Ureter (tissue), 1 donor: Measurements from ENCODE around the gene PRDX6. TPM values are rescaled to one million over a fixed set of nuclear protein-coding genes. Genes with fewer than 3 reads are reported as not detected.
"Not testable (repeated sequence)": the region's sequence is repeated elsewhere in the genome, so short reads cannot be mapped to it uniquely, and the experiment has no call there.

Experiments
- DNase-seq: peaks from one replicate; pipeline ENCODE4 v3.0.0-alpha.2; 2020; ENCODE audit warnings: low spot score
- total RNA-seq: library from RNA; stranded (reverse); gene quantifications from one replicate; pipeline ENCODE4 v1.2.4, GENCODE V29; 2023
- donor health status: DM: yes; HTN: yes; CAD: no.

Gene PRDX6
- total RNA-seq, 1 donor from 2014 or later: 167 TPM

DNA sequence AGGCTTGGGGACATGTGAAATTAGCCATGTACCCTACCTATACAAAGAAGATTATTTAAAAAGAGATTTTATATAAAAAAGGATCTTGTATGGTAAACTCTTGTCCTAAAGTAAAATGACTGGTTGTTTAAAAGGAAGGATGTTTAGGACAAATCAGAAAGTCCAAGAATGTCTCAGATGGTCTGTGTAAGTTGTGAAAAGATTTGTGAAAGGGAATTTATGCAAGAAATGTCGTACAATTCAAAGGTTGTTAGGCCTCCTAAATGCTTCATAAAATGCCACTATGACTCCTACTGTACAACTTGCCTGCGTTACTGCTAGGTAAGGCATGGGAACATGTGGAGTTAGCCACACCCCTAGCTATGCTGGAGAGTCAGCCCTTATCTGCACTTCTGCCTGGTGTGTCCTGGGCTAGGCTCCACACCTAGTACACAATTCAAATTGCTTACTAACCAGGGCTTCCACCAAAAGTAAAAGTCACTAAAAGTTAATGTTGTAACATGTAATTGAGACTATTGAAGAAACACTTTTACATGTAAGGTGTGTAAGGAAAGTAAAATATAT, 19.7 kb downstream of the PRDX6 start:
- DNase-seq: no peak

DNA sequence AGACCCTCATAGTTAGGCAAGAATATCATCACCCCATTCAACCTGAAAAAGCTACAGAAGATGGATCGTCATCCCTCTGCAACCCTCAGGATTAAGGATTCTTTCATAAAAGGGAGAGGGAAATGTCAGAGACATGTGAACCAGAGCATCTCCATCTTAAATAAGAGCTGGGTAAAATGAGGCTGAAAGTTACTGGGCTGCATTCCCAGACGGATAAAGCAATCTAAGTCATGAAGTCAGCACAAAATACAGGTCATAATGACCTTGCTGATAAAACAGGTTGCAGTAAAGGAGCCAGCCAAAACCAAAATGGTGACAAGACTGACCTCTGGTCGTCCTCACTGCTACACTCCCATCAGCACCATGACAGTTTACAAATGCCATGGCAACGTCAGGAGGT, 22.6 kb downstream of the PRDX6 start:
- DNase-seq: no peak

DNA sequence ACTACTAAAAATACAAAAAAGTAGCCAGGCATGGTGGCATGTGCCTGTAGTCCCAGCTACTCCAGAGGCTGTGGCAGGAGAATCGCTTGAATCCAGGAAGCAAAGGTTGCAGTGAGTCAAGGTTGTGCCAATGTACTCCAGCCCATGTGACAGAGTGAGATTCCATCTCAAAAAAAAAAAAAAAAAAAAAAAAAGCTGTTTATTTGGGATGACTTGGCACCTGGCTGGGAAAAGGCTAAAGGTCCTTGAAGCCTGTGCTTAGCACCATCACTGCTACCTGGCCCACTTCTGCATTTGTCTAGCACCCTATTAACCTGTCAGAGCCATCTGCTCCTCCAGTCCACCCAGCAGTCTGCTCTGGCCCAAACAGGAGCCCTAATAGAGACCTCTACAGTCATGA, 25.0 kb downstream of the PRDX6 start:
- no peak for DNase-seq

DNA sequence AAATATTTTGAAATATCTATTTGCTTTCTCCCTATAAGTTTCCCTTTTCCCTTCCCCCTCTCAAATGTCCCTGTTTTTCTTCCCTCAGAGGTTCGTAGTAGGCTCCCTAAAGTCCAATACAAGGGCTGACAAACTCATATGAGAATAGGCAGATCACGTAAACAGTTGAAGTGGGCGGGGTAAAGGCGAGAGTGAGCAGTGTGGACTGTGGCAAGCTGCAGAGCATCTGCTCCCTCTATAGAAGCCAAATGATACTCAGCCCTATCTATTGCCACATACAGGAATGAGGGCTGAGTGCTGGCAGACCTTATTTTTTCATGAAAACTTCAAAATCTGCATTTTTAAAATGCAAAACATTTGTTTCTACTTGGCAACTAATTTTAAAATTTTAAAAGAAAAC, 26.3 kb downstream of the PRDX6 start:
- DNase-seq: no peak

DNA sequence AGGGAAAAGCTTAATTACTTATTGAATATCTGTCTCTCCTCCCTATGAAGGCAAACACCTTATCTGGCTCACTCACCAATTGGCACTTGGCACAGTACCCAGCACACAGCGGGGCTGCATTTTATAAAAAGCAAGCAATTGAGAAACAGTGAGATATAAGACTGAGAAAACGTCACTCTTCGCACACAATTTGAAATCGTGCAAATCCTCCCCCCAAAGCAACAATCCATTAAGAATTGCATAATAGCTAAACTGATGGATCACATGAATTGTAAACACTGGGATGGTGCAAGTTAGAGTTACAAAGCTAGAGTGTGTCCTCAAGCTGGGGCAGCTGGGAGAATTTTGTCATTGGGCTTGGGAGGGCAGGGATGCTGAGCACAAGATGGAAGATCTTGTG, 27.1 kb downstream of the PRDX6 start:
- DNase-seq: no peak

DNA sequence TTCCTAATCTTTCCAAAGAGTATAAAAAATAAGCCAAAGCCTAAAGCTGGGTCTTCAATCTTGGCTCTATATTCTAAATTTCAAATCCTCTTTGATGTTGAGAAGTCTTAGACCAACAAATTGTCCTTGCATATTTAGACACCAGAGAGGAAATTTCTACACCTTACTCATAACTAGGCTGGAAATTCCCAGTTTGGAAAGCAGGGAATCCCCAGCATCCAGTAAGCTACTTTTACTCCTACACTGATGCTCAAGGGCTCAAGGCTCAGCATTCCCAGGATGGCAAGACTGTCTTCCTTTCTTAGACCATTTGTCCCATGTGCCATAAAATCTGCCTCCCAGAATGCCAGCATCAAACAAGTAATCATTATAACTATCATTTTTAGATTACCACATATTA, 28.3 kb downstream of the PRDX6 start:
- DNase-seq: no peak

DNA sequence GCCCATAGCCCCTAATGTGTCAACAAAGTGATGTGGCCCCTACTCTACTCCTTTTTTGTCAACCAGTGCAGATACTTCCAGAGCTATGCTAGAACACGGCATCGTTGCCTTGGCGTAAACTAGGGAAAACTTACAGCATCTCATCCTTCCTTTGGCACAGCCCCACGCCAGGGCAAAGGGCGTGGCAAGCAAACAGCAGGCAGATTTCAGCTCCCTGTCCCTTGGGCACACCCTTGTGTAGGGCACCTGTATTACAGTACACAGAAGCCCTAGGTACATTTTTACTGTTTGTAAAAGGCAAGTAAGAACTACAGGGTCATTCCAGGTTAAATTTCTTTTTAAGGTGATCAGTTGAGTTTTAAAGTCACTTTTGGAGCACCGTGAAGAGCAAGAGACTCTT, 29.3 kb downstream of the PRDX6 start:
- no peak for DNase-seq

DNA sequence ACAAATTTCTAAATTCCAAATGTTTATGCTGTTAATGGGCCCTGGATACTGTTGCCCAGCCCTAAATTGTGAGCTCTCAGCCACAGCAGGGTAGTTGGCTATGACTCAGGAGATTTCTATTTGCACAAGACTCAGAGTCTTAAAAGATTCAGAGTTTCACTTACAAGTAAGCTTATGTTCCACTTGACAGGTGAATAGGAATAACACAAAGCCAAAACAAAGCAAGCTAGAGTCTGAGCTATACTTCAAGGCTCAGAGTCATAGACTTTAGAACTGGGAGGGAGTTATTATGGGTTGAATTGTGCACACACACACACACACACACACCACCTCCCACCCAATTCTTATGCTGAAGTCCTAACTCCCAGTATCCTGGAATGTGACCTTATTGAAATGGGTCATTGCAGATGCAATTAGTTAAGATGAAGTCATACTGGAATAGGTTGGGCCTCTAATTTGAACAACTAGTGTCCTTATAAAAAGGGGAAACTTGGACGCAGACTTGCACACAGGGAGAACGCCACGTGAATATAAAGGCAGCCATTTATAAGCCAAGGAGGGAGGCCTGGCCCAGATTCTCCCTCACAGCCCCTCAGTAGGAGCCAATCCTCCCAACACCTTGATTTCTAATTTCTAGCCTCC, 30.2 kb downstream of the PRDX6 start:
- no peak for DNase-seq

DNA sequence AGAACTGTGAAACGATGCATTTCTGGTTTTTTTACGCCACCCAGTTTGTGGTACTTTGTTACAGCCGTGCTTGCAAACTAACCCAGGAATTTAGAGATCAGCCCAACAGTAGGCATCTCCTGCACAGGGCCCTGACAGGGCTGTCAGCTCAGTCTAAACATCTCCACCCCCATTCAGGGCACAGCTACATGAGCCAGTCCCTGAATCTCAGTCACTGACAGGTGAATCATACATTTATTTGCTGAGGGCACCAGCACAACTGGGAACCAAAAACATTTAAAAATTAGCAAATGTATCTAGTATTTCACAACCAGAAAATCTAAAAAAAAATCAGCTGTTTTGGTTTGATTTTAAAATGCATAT, 30.7 kb downstream of the PRDX6 start:
- DNase-seq: no peak

DNA sequence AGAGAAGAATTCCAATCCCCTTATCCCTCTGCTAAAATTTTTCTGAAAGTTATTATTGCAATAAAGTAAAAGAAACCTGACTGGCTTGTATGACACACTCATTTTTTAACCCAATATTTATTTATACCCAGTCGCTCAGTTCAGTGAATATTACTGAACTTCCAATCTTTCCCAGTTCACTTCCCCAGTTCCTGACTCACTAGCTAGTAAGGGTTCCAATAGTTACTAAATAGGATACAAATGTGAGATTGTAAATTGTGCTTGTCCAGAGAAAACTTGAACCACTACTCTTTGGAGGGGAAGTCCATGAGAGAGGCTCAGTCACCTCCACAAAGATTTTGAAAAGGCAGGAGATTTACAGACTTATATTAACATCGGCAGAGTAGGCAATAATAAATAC, 31.4 kb downstream of the PRDX6 start:
- no peak for DNase-seq

DNA sequence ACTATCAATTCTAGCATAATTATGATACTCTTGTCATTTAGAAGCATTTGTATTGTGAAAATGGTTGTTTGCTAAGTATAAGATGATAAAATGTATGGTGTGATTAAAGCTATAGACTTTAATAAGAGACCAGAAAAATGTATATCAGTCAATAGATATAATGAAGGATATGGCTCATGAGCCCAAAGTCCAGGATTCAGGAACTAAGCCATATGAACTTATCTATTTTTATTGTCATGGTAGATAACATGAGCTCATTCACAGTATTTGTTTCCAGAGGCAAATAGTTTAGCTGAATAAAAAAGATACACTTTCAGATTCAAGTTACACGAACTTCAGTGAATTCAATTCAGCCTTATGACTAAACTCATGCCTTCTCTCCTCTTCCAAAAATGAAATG, 32.7 kb downstream of the PRDX6 start:
- no peak for DNase-seq

DNA sequence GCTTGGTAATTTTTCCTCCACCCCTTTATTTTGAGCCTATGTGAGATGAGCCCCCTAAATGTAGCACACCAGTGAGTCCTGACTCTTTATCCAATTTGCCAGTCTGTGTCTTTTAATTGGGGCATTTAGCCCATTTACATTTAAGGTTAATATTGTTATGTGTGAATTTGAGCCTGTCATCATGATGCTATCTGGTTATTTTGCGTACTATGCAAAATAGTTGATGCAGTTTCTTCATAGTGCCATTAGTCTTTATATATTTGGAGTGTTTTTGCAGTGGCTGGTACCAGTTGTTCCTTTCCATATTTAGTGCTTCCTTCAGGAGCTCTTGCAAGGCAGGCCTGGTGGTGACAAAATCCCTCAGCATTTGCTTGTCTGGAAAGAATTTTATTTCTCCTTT, 37.4 kb downstream of the PRDX6 start:
- DNase-seq: not testable (repeated sequence)

DNA sequence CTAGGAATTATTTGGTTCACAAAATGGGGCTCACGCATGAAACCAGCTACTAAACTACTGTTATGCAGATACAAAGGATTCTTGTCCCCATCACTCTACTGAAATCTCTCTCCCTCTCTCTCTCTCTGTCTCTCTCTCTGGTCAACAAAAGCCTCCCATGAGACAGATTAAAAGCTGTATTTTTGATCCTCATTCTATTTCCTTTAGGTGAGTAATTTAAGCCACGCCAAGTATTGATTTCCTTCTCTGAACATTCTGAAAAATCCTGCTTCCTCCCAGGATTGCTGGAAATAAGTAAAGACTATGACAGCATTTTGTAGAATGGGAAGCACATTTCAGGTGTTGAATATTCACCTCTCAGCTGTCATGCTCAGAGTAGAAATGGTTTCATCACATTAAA, 43.7 kb downstream of the PRDX6 start:
- DNase-seq: no peak

DNA sequence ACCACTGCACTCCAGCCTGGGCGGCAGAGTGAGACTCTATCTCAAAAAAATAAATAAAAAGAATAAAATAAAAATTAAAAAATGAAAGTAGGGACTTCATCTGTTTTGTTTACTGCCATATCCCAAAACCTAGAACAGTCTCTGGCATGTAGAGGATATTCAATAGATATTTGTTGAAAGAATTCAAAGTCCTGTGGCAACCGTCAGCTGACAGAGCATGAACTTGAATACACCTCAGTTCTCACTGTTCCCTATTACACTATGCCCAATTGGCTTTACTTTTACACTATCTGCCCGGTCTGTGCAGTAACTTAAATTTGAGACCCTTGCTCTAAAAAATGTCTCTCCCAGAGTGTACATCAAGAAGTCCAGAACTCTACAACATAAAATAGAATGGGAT, 46.2 kb downstream of the PRDX6 start:
- DNase-seq: no peak

DNA sequence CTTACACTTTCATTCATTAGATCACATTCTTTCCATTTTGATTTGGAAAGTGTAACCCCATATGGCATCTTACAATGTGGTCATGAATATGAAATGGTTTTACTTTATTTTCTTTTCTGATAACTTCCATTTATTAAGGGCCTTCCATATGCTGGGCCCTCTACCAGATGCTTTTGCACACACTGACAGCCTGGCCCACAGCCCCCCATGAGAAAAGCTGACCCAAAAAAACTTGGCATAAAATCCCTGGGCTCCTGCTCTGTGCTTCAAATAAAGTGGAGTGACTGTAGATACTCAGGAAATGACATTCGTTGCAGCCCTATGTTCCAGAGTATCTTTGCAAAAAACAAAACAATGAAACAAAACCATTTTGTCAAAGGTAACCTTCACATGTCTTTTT, 48.8 kb downstream of the PRDX6 start:
- no peak for DNase-seq

DNA sequence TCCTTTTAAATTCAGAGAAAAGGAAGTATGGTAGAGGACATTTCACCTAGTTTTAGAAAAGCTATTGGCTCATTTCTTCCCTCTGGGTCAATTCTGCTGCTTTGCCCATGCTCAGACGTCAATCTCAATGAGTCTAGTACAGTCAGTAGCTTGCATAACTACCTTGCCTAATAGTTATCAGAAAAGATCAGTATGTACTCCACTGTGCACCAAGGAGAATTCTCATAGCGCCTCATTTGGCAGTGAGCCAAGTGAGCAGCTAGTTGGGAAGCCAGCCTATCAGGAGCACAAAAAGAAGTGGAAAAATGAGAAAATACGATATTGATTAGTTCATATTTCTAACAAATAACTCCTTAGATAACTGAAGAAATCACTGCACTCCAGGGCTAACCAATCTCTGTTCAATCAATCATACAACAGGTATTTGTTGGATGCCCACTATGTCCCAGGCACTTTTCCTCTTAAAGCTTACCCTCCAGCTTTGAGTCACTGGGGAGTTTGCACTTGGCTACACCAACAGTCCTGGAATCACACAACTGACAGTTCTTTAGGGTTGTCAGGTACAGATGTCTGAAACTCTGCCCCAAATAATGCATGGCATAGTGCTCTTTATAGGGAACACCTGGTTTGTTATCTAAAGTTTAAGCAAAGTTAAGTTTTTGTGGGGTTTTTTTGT, 50.2 kb downstream of the PRDX6 start:
- no peak for DNase-seq

DNA sequence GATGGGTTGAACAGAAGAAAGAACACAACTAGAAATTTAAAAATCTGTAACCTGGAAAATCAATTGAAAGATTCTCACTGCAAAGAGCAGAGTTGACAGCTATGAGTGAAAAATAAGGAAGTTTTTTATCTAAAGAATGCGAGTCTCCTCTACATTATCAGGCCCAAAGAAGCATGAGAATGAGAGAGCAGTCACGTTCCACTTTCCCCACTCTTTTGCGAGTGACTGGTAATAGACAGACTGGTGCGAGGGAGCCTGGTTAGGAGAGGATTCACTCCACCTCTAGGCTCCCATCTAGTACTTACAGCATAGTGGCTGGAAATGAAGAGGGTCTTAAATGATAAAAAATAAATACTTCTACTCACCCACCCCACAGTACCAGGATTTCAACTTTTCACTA, 52.0 kb downstream of the PRDX6 start:
- DNase-seq: no peak

DNA sequence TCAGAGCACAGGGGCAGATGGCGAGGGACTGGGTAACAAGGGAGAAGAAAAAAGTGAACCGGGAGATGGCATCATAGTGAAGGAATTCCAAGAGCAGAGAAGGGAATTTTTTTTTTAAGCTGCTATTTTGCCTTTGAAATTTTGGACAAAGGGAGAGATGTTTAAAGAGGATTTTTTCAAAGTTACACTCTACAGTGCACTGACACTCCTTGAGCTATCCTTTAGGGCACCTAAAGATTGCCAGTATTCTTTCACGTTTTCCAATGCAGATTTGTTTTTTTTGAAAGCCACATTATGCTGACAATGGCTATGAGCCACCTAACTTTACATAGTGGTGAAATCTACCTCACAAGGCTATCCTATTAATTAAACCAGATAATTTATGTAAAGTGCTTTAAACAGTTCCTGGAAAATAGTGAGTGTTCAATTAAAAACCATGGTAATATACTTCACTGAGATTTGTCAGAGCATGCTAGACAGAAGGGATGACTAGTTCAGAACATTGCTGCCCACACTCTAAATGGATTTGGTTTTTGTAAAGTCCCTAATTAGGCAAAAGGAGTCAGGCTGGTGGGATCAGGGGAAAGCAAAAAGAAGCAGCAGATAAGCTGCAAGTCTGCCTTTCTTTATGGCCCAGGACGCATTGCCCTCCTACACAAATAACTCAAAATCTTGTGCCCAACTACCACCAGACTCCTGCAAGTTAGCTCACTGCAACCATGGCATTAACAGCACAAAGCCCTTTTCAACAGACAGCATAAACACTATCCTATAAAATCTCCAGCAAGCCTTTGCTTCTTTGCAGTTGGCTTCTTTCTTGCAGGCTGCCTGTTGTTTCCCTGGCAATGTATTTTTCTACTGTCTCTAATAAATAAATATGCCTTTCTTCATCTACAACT, 53.9 kb downstream of the PRDX6 start:
- no peak for DNase-seq

DNA sequence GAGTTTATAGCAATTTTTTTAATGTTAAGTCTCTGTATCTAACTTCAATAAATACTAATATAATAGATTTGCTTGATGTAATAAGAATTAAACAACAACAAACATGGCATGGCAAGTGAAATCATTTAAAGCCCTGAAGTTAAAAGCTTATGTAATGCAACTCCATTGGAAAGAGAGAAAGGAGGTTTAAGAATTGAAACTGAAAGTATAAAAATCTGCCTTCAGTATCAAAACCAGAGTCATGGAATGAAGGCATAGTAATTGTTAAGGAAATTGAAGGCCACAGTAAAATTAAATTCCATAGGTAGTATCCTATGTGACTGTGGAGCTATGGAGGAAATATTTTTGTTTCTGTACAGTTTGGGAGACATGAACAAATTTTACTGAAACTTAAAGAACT, 55.1 kb downstream of the PRDX6 start:
- DNase-seq: no peak

DNA sequence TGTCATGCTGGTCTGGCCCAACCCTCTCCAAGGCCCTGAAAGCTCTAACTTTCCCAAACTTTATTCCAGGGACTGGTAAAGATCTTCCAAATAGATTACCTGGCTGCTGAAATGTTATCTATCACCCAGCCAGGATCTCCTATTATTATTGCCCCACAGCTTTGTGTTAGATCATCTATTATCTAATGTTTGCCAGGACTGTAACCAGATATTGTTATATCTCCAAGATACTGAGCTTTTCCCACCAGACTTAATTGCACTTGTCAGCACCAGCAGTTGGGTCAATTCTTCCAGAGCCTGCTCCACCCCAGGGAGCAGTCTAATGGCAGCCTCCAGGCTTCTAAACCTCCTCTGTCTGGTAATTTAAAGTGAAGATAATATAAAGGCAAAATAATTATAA, 59.1 kb downstream of the PRDX6 start:
- no peak for DNase-seq
